AG09319 (cell line): ENCODE data around the gene NANOS2.

Source experiments
- DNase-seq: peaks from one replicate; pipeline ENCODE4 v3.0.0-alpha.2; 2010; ENCODE audit warnings: low read depth; ENCODE audit errors: extremely low read depth
- TF ChIP-seq, protein P1 (sequence below): IDR thresholded peaks from 2 replicates; pipeline ENCODE4 v1.5.1; 2011; ENCODE audit warnings: low read depth, mild to moderate bottlenecking, inconsistent platforms, low read length, moderate library complexity

NANOS2 gene

DNA sequence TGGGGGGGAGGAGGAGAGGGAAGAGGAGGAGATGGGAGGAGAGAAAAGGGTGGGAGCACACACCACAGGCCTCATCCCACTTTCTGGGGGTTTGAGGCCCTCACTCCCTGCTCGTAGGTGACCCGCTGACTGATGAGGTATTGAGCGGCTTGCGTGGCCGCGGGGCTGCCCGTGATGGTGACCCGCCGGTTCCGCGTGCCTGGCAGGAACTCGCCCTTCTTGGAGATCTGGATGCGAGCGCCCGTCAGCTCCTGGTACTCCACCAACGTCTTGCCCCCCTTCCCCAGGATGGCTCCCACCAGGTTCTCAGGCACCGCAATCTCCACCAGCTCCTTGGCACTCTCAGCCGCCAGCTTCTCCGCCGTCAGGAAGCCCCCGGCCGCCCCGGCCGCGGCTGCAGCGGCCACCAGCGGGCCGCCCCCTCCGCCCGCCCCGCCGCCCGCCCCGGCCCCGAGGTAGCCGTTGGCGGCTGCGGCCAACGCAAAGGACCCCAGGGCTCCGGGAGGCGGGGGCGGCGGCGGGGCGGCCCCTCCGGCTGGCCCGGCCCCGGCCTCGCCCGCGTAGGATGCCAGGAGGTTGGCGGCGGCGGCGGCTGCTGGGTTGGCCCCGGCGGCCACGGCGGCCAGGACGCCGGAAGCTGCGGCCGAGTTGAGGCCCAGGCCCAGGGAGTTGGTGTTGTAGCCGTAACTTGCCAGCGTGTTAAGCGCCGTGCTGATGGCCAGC, 25.4 kb upstream of the NANOS2 start:
- TF ChIP-seq, protein P1, sequence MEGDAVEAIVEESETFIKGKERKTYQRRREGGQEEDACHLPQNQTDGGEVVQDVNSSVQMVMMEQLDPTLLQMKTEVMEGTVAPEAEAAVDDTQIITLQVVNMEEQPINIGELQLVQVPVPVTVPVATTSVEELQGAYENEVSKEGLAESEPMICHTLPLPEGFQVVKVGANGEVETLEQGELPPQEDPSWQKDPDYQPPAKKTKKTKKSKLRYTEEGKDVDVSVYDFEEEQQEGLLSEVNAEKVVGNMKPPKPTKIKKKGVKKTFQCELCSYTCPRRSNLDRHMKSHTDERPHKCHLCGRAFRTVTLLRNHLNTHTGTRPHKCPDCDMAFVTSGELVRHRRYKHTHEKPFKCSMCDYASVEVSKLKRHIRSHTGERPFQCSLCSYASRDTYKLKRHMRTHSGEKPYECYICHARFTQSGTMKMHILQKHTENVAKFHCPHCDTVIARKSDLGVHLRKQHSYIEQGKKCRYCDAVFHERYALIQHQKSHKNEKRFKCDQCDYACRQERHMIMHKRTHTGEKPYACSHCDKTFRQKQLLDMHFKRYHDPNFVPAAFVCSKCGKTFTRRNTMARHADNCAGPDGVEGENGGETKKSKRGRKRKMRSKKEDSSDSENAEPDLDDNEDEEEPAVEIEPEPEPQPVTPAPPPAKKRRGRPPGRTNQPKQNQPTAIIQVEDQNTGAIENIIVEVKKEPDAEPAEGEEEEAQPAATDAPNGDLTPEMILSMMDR = no peak
- DNase-seq = no peak

DNA sequence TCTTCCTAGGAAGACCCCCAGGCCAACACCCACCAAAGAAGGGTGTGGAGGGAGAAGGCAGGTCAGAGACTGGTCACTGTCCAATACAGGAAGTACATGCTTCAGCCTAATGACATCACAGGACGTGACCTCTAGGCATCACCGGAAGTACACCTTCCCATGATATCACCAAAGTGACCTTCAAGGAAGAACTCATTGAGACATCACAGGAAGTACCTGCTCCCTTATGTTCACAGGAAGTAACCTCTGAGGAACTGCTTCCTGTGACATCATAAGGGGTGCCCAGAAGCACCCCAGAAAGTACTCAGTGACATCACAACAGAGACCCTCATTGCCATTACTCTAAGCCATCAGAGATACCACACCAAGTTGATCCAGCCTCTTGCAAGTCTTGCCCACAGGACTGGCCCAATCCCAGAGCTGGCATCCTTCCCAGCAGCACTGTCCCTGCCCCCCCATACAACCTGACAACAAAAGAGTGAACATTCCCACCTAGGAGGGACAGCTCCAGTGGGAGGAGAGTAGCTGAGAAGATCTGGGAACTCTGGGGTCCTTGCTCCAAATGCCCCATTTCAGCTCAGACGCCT, 24.2 kb upstream of the NANOS2 start:
- TF ChIP-seq, protein P1 = no peak
- DNase-seq = no peak

DNA sequence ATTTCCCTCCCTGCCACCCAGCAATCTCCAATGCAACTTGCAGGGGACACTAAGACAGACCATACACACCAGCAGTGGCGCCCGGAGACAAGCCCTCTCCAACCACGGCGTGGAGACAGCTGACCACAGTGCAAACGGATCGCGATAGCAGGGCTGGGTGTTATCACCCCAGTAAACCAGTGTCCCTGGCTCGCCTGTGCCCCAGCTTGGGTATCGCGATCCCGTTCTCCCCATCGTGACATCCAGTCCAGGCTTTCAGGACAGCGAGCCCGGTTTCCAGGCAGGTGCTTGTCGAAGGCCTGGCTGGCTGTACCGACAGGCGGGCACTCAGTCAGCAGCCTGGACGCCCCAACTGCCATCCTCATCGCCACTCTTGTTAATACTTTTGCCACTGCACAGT, 20.7 kb upstream of the NANOS2 start:
- no peak for DNase-seq

DNA sequence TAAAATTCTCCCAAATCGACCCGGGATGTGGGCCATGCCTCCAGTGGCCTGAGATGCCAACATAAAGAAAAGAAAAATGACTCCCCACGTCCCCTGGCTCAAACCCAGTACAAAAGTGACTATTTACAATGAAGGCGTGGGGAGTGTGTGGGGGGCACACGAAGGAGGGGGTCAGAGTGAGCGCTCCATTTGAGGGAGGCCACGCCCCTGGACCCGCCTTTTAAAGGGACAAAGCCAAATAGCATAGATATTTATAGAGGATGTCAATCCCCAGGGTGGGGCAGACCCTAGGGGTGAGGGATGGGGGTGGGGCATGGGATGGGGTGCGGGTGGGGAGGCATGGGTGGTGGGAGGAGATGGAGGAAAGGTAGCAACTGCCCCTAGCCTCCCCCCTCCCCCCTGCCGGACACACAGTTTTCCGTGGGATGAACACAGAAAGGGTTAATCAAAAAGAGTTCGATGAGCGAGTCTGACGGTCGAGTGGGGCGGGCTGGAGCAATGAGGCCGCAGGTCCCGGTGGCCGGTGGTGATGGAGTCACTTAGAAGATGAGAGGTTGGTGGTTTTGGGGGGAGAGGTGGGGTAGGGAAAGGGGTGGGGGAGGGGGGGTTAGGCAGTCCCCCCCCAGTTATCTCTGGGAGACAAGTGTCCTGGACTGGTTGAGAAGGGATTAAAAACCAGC, 20.1 kb upstream of the NANOS2 start:
- TF ChIP-seq, protein P1 = no peak
- no peak for DNase-seq

More for the DNA sequence above, 20.7 kb upstream of the NANOS2 start:
- TF ChIP-seq, protein P1 = no peak

DNA sequence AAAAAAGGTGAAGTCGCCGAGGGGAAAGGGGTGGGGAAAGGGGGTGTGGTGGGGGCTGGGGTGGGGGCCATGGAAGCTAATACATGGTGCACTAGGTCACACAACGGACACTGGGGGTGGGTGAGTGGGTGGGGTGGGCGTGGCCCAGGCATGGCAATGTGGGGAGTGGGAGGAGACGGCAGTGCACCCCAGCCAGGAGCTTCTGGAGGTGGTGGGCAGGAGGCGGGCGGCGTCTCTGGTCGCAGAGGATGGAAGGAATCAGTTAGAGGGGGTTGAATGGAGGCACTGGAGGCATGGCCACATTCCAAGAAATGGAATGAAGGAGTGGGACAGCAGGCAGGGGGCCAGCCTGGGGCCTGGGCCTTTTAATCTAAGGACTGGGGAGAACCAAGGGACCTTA, 19.2 kb upstream of the NANOS2 start:
- TF ChIP-seq, protein P1 = no peak

DNA sequence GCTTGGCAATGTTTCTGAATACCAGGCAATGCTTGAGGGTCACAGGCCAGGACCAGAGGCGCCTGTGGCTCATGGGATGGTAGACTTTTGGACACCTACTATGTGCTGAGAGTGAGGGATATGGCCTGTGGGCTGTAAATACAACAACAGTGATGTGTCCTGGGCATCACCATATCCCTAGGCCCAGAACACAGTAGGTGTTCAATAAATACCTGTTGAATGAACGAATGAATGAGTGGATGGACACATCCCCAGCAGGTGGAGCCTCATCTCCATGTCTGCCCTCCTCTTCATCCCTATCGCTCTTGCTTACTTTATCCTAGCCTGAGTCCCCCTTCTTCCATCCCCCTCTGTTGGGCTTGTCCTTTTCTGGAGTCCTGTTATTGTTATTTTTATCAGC, 16.5 kb upstream of the NANOS2 start:
- TF ChIP-seq, protein P1 = no peak
- no peak for DNase-seq

More for the DNA sequence above, 19.2 kb upstream of the NANOS2 start:
- no peak for DNase-seq

DNA sequence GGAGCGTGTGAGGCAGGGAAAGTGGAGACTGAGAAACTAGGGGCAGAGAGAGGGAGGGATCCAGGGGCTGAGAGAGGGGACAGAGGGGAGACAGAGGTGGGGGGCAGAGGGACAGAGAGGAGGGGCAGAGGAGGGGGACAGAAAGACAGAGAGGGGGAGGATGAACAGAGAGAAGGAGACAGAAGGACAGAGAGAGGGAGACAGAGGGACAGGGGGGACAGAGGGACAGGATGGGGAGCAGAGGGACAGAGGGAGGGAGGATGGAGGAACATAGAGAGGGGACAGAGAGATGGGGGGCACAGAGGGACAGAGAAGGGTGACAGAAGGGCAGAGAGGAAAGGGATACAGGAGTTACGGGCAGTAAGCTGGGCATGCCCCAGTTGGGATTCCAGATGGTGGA, 14.7 kb upstream of the NANOS2 start:
- TF ChIP-seq, protein P1 = no peak
- no peak for DNase-seq
